GM12801 (cell line): ENCODE measurements around the gene CDCP2.

ENCODE experiments used
- TF ChIP-seq, protein P1 (sequence below): IDR thresholded peaks from one replicate; pipeline ENCODE4 v1.5.1; 2011; ENCODE audit warnings: control low read depth; ENCODE audit not compliant: insufficient read length; ENCODE audit errors: extremely low read depth

CDCP2 gene

GRCh38 chr1:54152696-54153095 is at the start of gene CDCP2:
TSS of gene CDCP2 (minus strand) at chr1:54153000. CDS start at chr1:54152922, 78 bp downstream.
- TF ChIP-seq, protein P1, sequence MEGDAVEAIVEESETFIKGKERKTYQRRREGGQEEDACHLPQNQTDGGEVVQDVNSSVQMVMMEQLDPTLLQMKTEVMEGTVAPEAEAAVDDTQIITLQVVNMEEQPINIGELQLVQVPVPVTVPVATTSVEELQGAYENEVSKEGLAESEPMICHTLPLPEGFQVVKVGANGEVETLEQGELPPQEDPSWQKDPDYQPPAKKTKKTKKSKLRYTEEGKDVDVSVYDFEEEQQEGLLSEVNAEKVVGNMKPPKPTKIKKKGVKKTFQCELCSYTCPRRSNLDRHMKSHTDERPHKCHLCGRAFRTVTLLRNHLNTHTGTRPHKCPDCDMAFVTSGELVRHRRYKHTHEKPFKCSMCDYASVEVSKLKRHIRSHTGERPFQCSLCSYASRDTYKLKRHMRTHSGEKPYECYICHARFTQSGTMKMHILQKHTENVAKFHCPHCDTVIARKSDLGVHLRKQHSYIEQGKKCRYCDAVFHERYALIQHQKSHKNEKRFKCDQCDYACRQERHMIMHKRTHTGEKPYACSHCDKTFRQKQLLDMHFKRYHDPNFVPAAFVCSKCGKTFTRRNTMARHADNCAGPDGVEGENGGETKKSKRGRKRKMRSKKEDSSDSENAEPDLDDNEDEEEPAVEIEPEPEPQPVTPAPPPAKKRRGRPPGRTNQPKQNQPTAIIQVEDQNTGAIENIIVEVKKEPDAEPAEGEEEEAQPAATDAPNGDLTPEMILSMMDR: no peak

DNA sequence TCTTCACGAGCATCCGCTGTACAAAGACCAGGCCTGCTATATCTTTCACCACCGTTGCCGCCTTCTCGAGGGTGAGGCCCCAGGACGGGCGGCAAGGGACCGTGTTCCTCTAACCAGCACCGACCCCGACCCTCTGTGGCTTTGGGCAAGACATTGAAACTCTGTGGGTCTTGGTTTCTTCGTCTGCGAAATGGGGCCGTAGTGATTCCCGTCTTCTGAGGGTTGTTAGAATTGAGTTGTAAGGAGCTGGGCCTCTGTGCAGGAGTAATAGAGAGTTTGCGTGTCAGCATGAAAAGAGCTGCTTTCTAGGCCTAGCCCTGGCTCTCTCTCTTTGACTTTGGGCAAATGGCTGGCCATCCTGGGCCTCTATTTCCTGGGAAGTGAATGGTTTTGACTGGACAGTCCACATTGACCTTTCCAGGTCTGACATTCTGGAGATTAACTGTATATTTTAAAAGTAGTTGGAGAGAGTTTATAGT is 47.8 kb upstream of the CDCP2 start:
- TF ChIP-seq, protein P1: no peak

DNA sequence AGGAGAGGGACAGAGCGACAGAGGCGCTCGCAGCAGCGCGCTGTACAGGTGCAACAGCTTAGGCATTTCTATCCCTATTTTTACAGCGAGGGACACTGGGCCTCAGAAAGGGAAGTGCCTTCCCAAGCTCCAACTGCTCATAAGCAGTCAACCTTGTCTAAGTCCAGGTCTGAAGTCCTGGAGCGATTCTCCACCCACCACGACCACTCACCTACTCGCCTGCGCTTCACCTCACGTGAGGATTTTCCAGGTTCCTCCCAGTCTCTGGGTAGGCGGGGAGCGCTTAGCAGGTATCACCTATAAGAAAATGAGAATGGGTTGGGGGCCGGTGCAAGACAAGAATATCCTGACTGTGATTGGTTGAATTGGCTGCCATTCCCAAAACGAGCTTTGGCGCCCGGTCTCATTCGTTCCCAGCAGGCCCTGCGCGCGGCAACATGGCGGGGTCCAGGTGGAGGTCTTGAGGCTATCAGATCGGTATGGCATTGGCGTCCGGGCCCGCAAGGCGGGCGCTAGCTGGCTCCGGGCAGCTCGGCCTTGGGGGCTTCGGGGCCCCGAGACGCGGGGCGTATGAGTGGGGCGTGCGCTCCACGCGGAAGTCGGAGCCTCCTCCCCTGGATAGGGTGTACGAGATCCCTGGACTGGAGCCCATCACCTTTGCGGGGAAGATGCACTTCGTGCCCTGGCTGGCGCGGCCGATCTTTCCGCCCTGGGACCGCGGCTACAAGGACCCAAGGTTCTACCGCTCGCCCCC is 47.1 kb upstream of the CDCP2 start, which contains the start of the genes CYB5RL and MRPL37:
Gene CYB5RL, minus strand, starts transcription at position 266 of the 754 bp plus-strand sequence. CDS start 4,414 bp downstream, outside the sequence.
Gene MRPL37, plus strand, starts transcription at position 403 of the 754 bp plus-strand sequence. Its CDS starts 77 bp downstream, at position 480.
- TF ChIP-seq, protein P1: no peak

GRCh38 chr1:54199151-54199764 is 46.5 kb upstream of the CDCP2 start:
- TF ChIP-seq, protein P1: no peak

GRCh38 chr1:54193453-54193852 is 40.7 kb upstream of the CDCP2 start:
- TF ChIP-seq, protein P1: no peak

GRCh38 chr1:54191525-54191924 is 38.7 kb upstream of the CDCP2 start:
- TF ChIP-seq, protein P1: no peak

- TF ChIP-seq, protein P1: no peak
Measured at GRCh38 chr1:54190526-54190925, 37.7 kb upstream of the CDCP2 start.
